HepG2 (cell line): ENCODE measurements around the gene MARF1. TPM values are rescaled to one million over a fixed set of nuclear protein-coding genes. Genes with fewer than 3 reads are reported as not detected.
A peak's percentile ranks its signal among the peaks of the same experiment; 100 is the strongest.

Experiments
- ATAC-seq: fragments of 200-7000 bp; cut with Tn5 transposase; 3 replicates; pipeline ENCODE4 v1.9.1; 2020; ENCODE audit warnings: mild to moderate bottlenecking, moderate library complexity
- BruUV-seq: library from RNA; stranded (reverse); fragments of 400-500 nt; replicated peaks from 2 replicates; lab custom pipeline; 2021; lab: Mats Ljungman, UMichigan
- CTCF ChIA-PET: fragments of 300-600 bp; formaldehyde crosslinking; extraction: SDS; loops from one replicate; lab custom pipeline; 2021; ENCODE audit warnings: low total read pairs, inconsistent platforms, low intra/inter-chr PET ratio; lab: Yijun Ruan, JAX
- POLR2A ChIA-PET: fragments of 350-600 bp; sonication (Branson Sonifier 250); formaldehyde crosslinking; loops from one replicate; lab custom pipeline; 2020; ENCODE audit warnings: antibody characterized with exemption, inconsistent platforms; lab: Yijun Ruan, JAX
- DNase-seq: peaks from one replicate; pipeline ENCODE4 v3.0.0-alpha.2; 2015; ENCODE audit warnings: low spot score
- FAIRE-seq: peaks from 3 replicates; lab custom pipeline; 2011; peaks lifted over from hg19 to GRCh38; lab: Jason Lieb, UNC
- H2AFZ ChIP-seq: one replicate; pipeline ENCODE4 v1.6.1; 2011; ENCODE audit warnings: low read length, inconsistent platforms
- H3K27ac ChIP-seq: fragments of 300-600 bp; 3 replicates; pipeline ENCODE4 v1.8.0; 2011; ENCODE audit warnings: mixed run types, mild to moderate bottlenecking, mixed read lengths, low read length, inconsistent platforms; ENCODE audit not compliant: insufficient read depth; ENCODE audit errors: extremely low read length
- H3K27me3 ChIP-seq, 2 experiments: fragments of 200-600 bp in 1 of 2; 2 replicates in 1 of 2; 3 replicates in 1 of 2; pipeline versions ENCODE4 v1.6.0 to v1.8.0; 2011; ENCODE audit warnings: low read length in 2 of 2, mild to moderate bottlenecking in 2 of 2, moderate library complexity in 2 of 2, inconsistent platforms in 1 of 2; ENCODE audit not compliant: insufficient read depth in 2 of 2, control insufficient read depth in 1 of 2
- H3K36me3 ChIP-seq, 2 experiments: fragments of 200-600 bp in 1 of 2; replicated peaks in 1 of 2; 2 replicates in 1 of 2; 3 replicates in 1 of 2; pipeline versions ENCODE4 v1.5.1 to v1.8.0; 2011; ENCODE audit warnings: low read length in 2 of 2, inconsistent platforms in 1 of 2; ENCODE audit not compliant: insufficient read depth in 2 of 2, control insufficient read depth in 1 of 2
- H3K4me1 ChIP-seq: 2 replicates; pipeline ENCODE4 v1.5.1; 2012; ENCODE audit warnings: low read length, inconsistent platforms; ENCODE audit not compliant: insufficient read depth
- H3K4me2 ChIP-seq: 2 replicates; pipeline ENCODE4 v1.6.0; 2011; ENCODE audit warnings: low read depth, low read length, inconsistent platforms
- H3K4me3 ChIP-seq, 3 experiments: fragments of 200-600 bp in 1 of 3; sonication (generic), shearing (Covaris generic) in 1 of 3; replicated peaks in 1 of 3; 2 replicates each; pipeline ENCODE4 v1.5.1; 2011 to 2016; ENCODE audit warnings: low read length in 3 of 3, inconsistent platforms in 2 of 3, low read depth in 2 of 3, mild to moderate bottlenecking in 2 of 3, control low read depth in 1 of 3, mixed read lengths in 1 of 3; ENCODE audit not compliant: insufficient read depth in 1 of 3
- H3K79me2 ChIP-seq: one replicate; pipeline ENCODE4 v1.6.1; 2011; ENCODE audit warnings: low read length, inconsistent platforms; ENCODE audit not compliant: insufficient read depth
- H3K9ac ChIP-seq: 2 replicates; pipeline ENCODE4 v1.6.0; 2011; ENCODE audit warnings: mild to moderate bottlenecking, low read depth, low read length, inconsistent platforms; ENCODE audit not compliant: insufficient read depth
- H3K9me3 ChIP-seq: 2 replicates; pipeline ENCODE4 v1.5.1; 2012; ENCODE audit warnings: mild to moderate bottlenecking, low read length
- H4K20me1 ChIP-seq: 2 replicates; pipeline ENCODE4 v1.6.0; 2011; ENCODE audit warnings: inconsistent platforms, mild to moderate bottlenecking, low read length, moderate library complexity; ENCODE audit not compliant: insufficient read depth
- ATF6 ChIP-seq: sonication (generic); formaldehyde crosslinking; conservative IDR thresholded peaks from 2 replicates; pipeline ENCODE4 v1.4.0; 2020; ENCODE audit warnings: missing genetic modification reagents
- ELK4 ChIP-seq: sonication (generic); formaldehyde crosslinking; IDR thresholded peaks from 2 replicates; pipeline ENCODE4 v1.9.0; 2021; ENCODE audit warnings: missing genetic modification reagents, borderline replicate concordance
- GZF1 ChIP-seq: sonication (generic); formaldehyde crosslinking; IDR thresholded peaks from 2 replicates; pipeline ENCODE4 v1.5.1; 2020; ENCODE audit warnings: mild to moderate bottlenecking, missing genetic modification reagents
- NR2F6 ChIP-seq, 2 experiments: IDR thresholded peaks; 2 replicates each; pipeline ENCODE4 v1.6.1; 2016; ENCODE audit warnings: antibody characterized with exemption in 1 of 2, mild to moderate bottlenecking in 1 of 2
- PATZ1 ChIP-seq: sonication (generic); formaldehyde crosslinking; IDR thresholded peaks from 2 replicates; pipeline ENCODE4 v1.4.0; 2020; ENCODE audit warnings: missing genetic modification reagents
- PAXIP1 ChIP-seq: sonication (generic); formaldehyde crosslinking; conservative IDR thresholded peaks from 2 replicates; pipeline ENCODE4 v1.4.0; 2020; ENCODE audit warnings: mild to moderate bottlenecking, missing genetic modification reagents, moderate library complexity
- PCBP2 ChIP-seq: fragments of 200-400 bp; formaldehyde crosslinking; optimal IDR thresholded peaks from 2 replicates; pipeline ENCODE3; 2018; ENCODE audit warnings: low read length, low read depth; ENCODE audit not compliant: poor library complexity, severe bottlenecking
- POLR2A ChIP-seq, 2 experiments: IDR thresholded peaks; 2 replicates each; pipeline ENCODE4 v1.6.1; 2011; ENCODE audit warnings: low read depth in 2 of 2, low read length in 2 of 2, mild to moderate bottlenecking in 1 of 2, moderate library complexity in 1 of 2; ENCODE audit not compliant: insufficient read depth in 1 of 2
- RBFOX2 ChIP-seq: fragments of 200-400 bp; formaldehyde crosslinking; IDR thresholded peaks from 2 replicates; pipeline ENCODE4 v1.6.1; 2017; ENCODE audit warnings: low read depth, mild to moderate bottlenecking, low read length
- STAG1 ChIP-seq: sonication (generic); formaldehyde crosslinking; IDR thresholded peaks from 2 replicates; pipeline ENCODE4 v1.4.0; 2020; ENCODE audit warnings: missing genetic modification reagents
- ZNF510 ChIP-seq: sonication (generic); formaldehyde crosslinking; IDR thresholded peaks from 2 replicates; pipeline ENCODE4 v1.4.0; 2020; ENCODE audit warnings: low read depth, mild to moderate bottlenecking, missing genetic modification reagents
- ZNF605 ChIP-seq: sonication (generic); formaldehyde crosslinking; IDR thresholded peaks from 2 replicates; pipeline ENCODE4 v1.8.0; 2022; ENCODE audit warnings: mild to moderate bottlenecking, missing genetic modification reagents
- ZNF792 ChIP-seq: IDR thresholded peaks from 2 replicates; pipeline ENCODE4 v1.6.1; 2016
- ZNF850 ChIP-seq: sonication (generic); formaldehyde crosslinking; conservative IDR thresholded peaks from 2 replicates; pipeline ENCODE4 v1.9.0; 2021; ENCODE audit warnings: mild to moderate bottlenecking, missing genetic modification reagents
- WGBS: methylation state at CpG from one replicate; pipeline ENCODE4 v1.1.6; 2017; ENCODE audit warnings: low lambda C conversion rate; 5-methylcytosine and 5-hydroxymethylcytosine counted together
- in situ Hi-C: cut with HindIII; loops from 2 replicates; pipeline ENCODE4 v1.10.0; 2017; ENCODE audit warnings: low pct_unique_long_range_greater_than_20kb; ENCODE audit not compliant: extremely low pct_ligation_motif_present
- intact Hi-C: fragments of 100-400 bp; cut with micrococcal nuclease; formaldehyde crosslinking; loops from one replicate; pipeline ENCODE4 v1.10.0; 2022; ENCODE audit not compliant: unreplicated experiment
- polyA plus RNA-seq, 8 experiments: library from polyadenylated mRNA; depleted of rRNA in 3 of 8; stranded (reverse) in 7 of 8; unstranded in 1 of 8; fragments of >200 nt; fragmentation: Illumina TruSeq in 4 of 8; extraction: Trizol in 4 of 8; gene quantifications; 2 replicates each; pipeline versions ENCODE4 v1.2.1 to v1.2.3, GENCODE V29; 2011 to 2016; ENCODE audit warnings: low read depth in 4 of 8, missing spikeins in 1 of 8, mixed read lengths in 1 of 8; ENCODE audit not compliant: insufficient read depth in 1 of 8
- total RNA-seq, 5 experiments: library from RNA; depleted of rRNA; stranded (reverse); fragments of >200 nt; fragmentation: Illumina TruSeq; extraction: Trizol; gene quantifications; 2 replicates each; pipeline ENCODE4 v1.2.3, GENCODE V29; 2016; ENCODE audit warnings: low read depth in 1 of 5

The MARF1 gene
- total and polyA plus RNA-seq, 2 of the 13 experiments (the other 11 are each of a cell fraction or from before 2014, with no cell fraction given) = 8.7 to 20.7 TPM

GRCh38 chr16:15644267-15644961, 1.5 kb upstream of the MARF1 start:
- BruUV-seq = no TSS peak
- H3K4me1 ChIP-seq = peaks cover 55% of the 10 kb centered on the region
- H3K9ac ChIP-seq = peak overlapping the region; percentile 100
- ATAC-seq (peak; percentile 19), DNase-seq (peak; percentile 87), FAIRE-seq (peak; percentile 55)
- H3K27me3 ChIP-seq = no peaks in the 10 kb centered on the region; a peak in 1 of 5 replicates
- intact Hi-C loops (loop anchor here (5.0 kb wide), 3 partner anchors 52 to 67 kb away; no protein-coding TSS in a partner anchor), in situ Hi-C loops (no loop called here)
- H4K20me1 ChIP-seq = no peaks in the 10 kb centered on the region
- 6% methylated on average over 9 of the region's 9 CpGs for WGBS
- ChIA-PET POLR2A (interaction anchor here (1.0 to 5.7 kb wide), 15 partner anchors 9 to 94 kb away, joined by 3 to 121 read pairs (median 18); no protein-coding TSS in a partner anchor), CTCF (interaction anchor here (1.2 kb wide), 1 partner anchor 53 kb away, joined by 3 read pairs; no protein-coding TSS in a partner anchor)
- peak overlapping the region; percentile 64 to 99 (median 96) for H3K4me3 ChIP-seq
- H3K9me3 ChIP-seq = no peaks in the 10 kb centered on the region
- peak overlapping the region; percentile 15 for H2AFZ ChIP-seq
- peak overlapping the region; percentile 97 for H3K4me2 ChIP-seq
- no peaks in the 10 kb centered on the region for H3K36me3 ChIP-seq
- H3K79me2 ChIP-seq = peaks cover 27% of the 10 kb centered on the region
- H3K27ac ChIP-seq = peak overlapping the region; percentile 99
- TF ChIP-seq RBFOX2 = no peak; the same call in none of the 2 replicates
- TF ChIP-seq PAXIP1 (CRISPR knock-in tag) = peak; percentile 52
- TF ChIP-seq ZNF510 (CRISPR knock-in tag) = 0 out of 2 replicates have a peak, but pooled peaks have one; percentile 44
- TF ChIP-seq ELK4 = no peak
- TF ChIP-seq NR2F6 (IDR thresholded peaks at IDR 0.05) = 0 out of 2 replicates have a peak, but pooled peaks have one; percentile 7
- TF ChIP-seq NR2F6 (CRISPR knock-in tag; IDR thresholded peaks at IDR 0.05) = peak; percentile 34; the same call in 1 of the 2 replicates
- TF ChIP-seq POLR2A (IDR thresholded peaks at IDR 0.05; ENCODE audit: insufficient read depth in 1 of 2, low read depth in 2 of 2, low read length in 2 of 2) = peak; percentile 60 to 61; a peak in 3 of 4 replicates
- no peak for TF ChIP-seq ZNF792
- TF ChIP-seq PCBP2 = no peak
- peak; percentile 70; the same call in 1 of the 2 replicates for TF ChIP-seq ZNF850 (CRISPR knock-in tag)
- no peak for TF ChIP-seq ZNF605 (CRISPR knock-in tag)
- no peak for TF ChIP-seq ATF6 (CRISPR knock-in tag)
- TF ChIP-seq GZF1 (CRISPR knock-in tag) = no peak
- peak; percentile 37; the same call in 1 of the 2 replicates for TF ChIP-seq PATZ1 (CRISPR knock-in tag)
- no peak for TF ChIP-seq STAG1 (CRISPR knock-in tag)
